SK-N-SH (cell line): ENCODE measurements around the gene NME3. TPM values are rescaled to one million over a fixed set of nuclear protein-coding genes. Genes with fewer than 3 reads are reported as not detected.

Experiments
- CTCF ChIA-PET: fragments of 300-600, 350-600 bp; formaldehyde crosslinking; extraction: SDS; loops from one replicate; lab custom pipeline; 2021; lab: Yijun Ruan, JAX
- POLR2A ChIA-PET: fragments of 350-600 bp; sonication (Branson Sonifier 250); formaldehyde crosslinking; extraction: SDS; loops from one replicate; lab custom pipeline; 2020; ENCODE audit warnings: antibody characterized with exemption, inconsistent platforms; lab: Yijun Ruan, JAX
- DNase-seq: peaks from one replicate; pipeline ENCODE4 v3.0.0; 2012
- H2AFZ ChIP-seq: fragments of 200-600 bp; sonication (generic); 2 replicates; pipeline ENCODE4 v1.8.1; 2016; ENCODE audit warnings: antibody characterized with exemption, mild to moderate bottlenecking, low read depth
- H3F3A ChIP-seq: fragments of 200-600 bp; sonication (generic); replicated peaks from 2 replicates; pipeline ENCODE3; 2016; ENCODE audit warnings: antibody characterized with exemption, mild to moderate bottlenecking; ENCODE audit not compliant: insufficient read depth
- H3K27ac ChIP-seq, 2 experiments: fragments of 200-500 bp in 1 of 2; fragments of 200-600 bp in 1 of 2; sonication (Bioruptor generic) in 1 of 2; sonication (generic), shearing (Covaris generic) in 1 of 2; 2 replicates each; pipeline versions ENCODE4 v1.5.1 to v1.6.1; 2014 to 2016; ENCODE audit warnings: low read depth in 2 of 2, inconsistent platforms in 1 of 2, low read length in 1 of 2, mild to moderate bottlenecking in 1 of 2, mixed read lengths in 1 of 2
- H3K27me3 ChIP-seq: fragments of 200-600 bp; sonication (generic), shearing (Covaris generic); 2 replicates; pipeline ENCODE4 v1.6.1; 2016; ENCODE audit warnings: mixed run types; ENCODE audit not compliant: insufficient read depth
- H3K36me3 ChIP-seq, 2 experiments: fragments of 200-500 bp in 1 of 2; fragments of 200-600 bp in 1 of 2; sonication (Bioruptor generic) in 1 of 2; sonication (generic) in 1 of 2; replicated peaks in 1 of 2; 2 replicates each; pipeline versions ENCODE3 to v1.5.1; 2014 to 2016; ENCODE audit warnings: low read length in 1 of 2, mild to moderate bottlenecking in 1 of 2; ENCODE audit not compliant: insufficient read depth in 2 of 2, control insufficient read depth in 1 of 2
- H3K4me1 ChIP-seq, 2 experiments: fragments of 200-500 bp in 1 of 2; fragments of 200-600 bp in 1 of 2; sonication (Bioruptor generic) in 1 of 2; sonication (generic), shearing (Covaris generic) in 1 of 2; 2 replicates each; pipeline versions ENCODE4 v1.5.1 to v1.6.1; 2014 to 2016; ENCODE audit warnings: low read depth in 1 of 2, low read length in 1 of 2, mixed run types in 1 of 2; ENCODE audit not compliant: insufficient read depth in 2 of 2, control insufficient read depth in 1 of 2
- H3K4me2 ChIP-seq: fragments of 200-600 bp; sonication (generic), shearing (Covaris generic); 2 replicates; pipeline ENCODE4 v1.6.1; 2017; ENCODE audit warnings: mixed run types
- H3K4me3 ChIP-seq, 2 experiments: fragments of 200-500 bp in 1 of 2; fragments of 200-600 bp in 1 of 2; sonication (Bioruptor generic) in 1 of 2; sonication (generic), shearing (Covaris generic) in 1 of 2; 2 replicates each; pipeline versions ENCODE4 v1.5.1 to v1.8.1; 2014 to 2016; ENCODE audit warnings: low read depth in 2 of 2, inconsistent platforms in 1 of 2, low read length in 1 of 2, mild to moderate bottlenecking in 1 of 2, mixed read lengths in 1 of 2, moderate library complexity in 1 of 2
- H3K79me2 ChIP-seq: fragments of 200-600 bp; sonication (generic); 2 replicates; pipeline ENCODE4 v1.8.1; 2017; ENCODE audit warnings: mild to moderate bottlenecking; ENCODE audit not compliant: insufficient read depth
- H3K9ac ChIP-seq: fragments of 200-600 bp; sonication (generic); 2 replicates; pipeline ENCODE4 v1.6.1; 2017; ENCODE audit warnings: mixed run types
- H3K9me2 ChIP-seq: fragments of 200-600 bp; sonication (generic); 2 replicates; pipeline ENCODE4 v1.6.1; 2017; ENCODE audit warnings: mixed run types
- H3K9me3 ChIP-seq: fragments of 200-600 bp; sonication (generic); 2 replicates; pipeline ENCODE4 v1.6.1; 2017; ENCODE audit warnings: mixed run types, mild to moderate bottlenecking, moderate library complexity
- H4K20me1 ChIP-seq: fragments of 200-600 bp; sonication (generic); 2 replicates; pipeline ENCODE4 v1.6.1; 2017; ENCODE audit warnings: mild to moderate bottlenecking, mixed run types; ENCODE audit not compliant: insufficient read depth
- EP300 ChIP-seq, 2 experiments: IDR thresholded peaks; 2 replicates each; pipeline versions ENCODE4 v1.4.0 to v1.6.1; 2012; ENCODE audit warnings: borderline replicate concordance in 1 of 2, low read depth in 1 of 2, low read length in 1 of 2
- EZH2phosphoT487 ChIP-seq: fragments of 200-600 bp; sonication (generic); IDR thresholded peaks from 2 replicates; pipeline ENCODE4 v1.6.1; 2017; ENCODE audit warnings: low read depth, mixed run types, mild to moderate bottlenecking, antibody characterized with exemption, moderate library complexity, borderline replicate concordance
- FOSL2 ChIP-seq: IDR thresholded peaks from 2 replicates; pipeline ENCODE4 v1.4.0; 2012; ENCODE audit warnings: low read depth, mild to moderate bottlenecking, moderate library complexity, borderline replicate concordance
- FOXM1 ChIP-seq: IDR thresholded peaks from 2 replicates; pipeline ENCODE4 v1.4.0; 2012; ENCODE audit warnings: low read depth, mild to moderate bottlenecking
- GABPA ChIP-seq: IDR thresholded peaks from 2 replicates; pipeline ENCODE4 v1.4.0; 2012; ENCODE audit warnings: low read depth, mild to moderate bottlenecking
- POLR2AphosphoS5 ChIP-seq: IDR thresholded peaks from 2 replicates; pipeline ENCODE4 v1.6.1; 2012; ENCODE audit warnings: low read depth, low read length
- RAD21 ChIP-seq: IDR thresholded peaks from 2 replicates; pipeline ENCODE4 v1.6.1; 2012; ENCODE audit warnings: mild to moderate bottlenecking, low read length
- RXRA ChIP-seq: IDR thresholded peaks from 2 replicates; pipeline ENCODE4 v1.4.0; 2012; ENCODE audit warnings: low read depth, mild to moderate bottlenecking, borderline replicate concordance
- SMC3 ChIP-seq: IDR thresholded peaks from 2 replicates; pipeline ENCODE4 v1.6.1; 2012; ENCODE audit warnings: low read depth, low read length, improper control_type of control experiment
- TCF12 ChIP-seq: IDR thresholded peaks from 2 replicates; pipeline ENCODE4 v1.4.0; 2012
- TEAD4 ChIP-seq: IDR thresholded peaks from 2 replicates; pipeline ENCODE4 v1.4.0; 2012; ENCODE audit warnings: mild to moderate bottlenecking, borderline replicate concordance; ENCODE audit not compliant: insufficient read depth
- YY1 ChIP-seq: IDR thresholded peaks from 2 replicates; pipeline ENCODE4 v1.4.0; 2012; ENCODE audit warnings: low read depth, mild to moderate bottlenecking
- WGBS: methylation state at CpG from one replicate; pipeline ENCODE4 v1.1.6; 2017; ENCODE audit warnings: low lambda C conversion rate; 5-methylcytosine and 5-hydroxymethylcytosine counted together
- polyA plus RNA-seq, 3 experiments: library from polyadenylated mRNA; depleted of rRNA; stranded (reverse); fragments of >200 nt; gene quantifications; 2 replicates each; pipeline ENCODE4 v1.2.3, GENCODE V29; 2012
- TF ChIP-seq, protein P1 (sequence below): IDR thresholded peaks from 2 replicates; pipeline ENCODE4 v1.6.1; 2012; ENCODE audit warnings: mild to moderate bottlenecking, low read depth, low read length, moderate library complexity
- TF ChIP-seq, protein P2 (sequence below): fragments of 150-350 bp; IDR thresholded peaks from 2 replicates; pipeline ENCODE4 v1.6.1; 2016; ENCODE audit warnings: mild to moderate bottlenecking, low read depth, low read length
- TF ChIP-seq, protein P3 (sequence below): fragments of 150-350 bp; IDR thresholded peaks from 2 replicates; pipeline ENCODE4 v1.6.1; 2017; ENCODE audit warnings: antibody characterized with exemption, low read length, low read depth, borderline replicate concordance

NME3 gene
- polyA plus RNA-seq, 1 of the 3 experiments (the other 2 are of a cell fraction), result 77.2 TPM

DNA sequence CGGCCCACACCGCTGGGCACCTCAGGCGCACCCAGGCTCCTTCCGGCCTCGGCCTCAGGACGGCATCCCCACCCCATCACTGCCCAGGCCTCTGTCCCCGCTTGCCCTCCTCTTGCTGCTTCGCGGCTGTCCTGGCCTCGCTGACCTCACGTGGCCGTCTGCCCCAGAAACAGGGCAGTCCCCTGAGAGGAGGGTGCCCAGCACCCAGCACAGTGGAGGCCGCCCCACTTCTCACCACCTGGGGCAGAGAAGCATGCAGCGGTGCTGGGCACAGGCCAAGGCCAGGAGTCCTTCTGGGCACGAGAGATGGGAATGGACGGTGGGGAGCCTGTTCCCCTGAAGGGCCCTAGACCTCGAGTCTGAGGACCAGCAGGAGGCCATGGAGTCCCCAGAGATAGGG, 46.4 kb upstream of the NME3 start (continued):
- no peak for TF ChIP-seq SMC3

DNA sequence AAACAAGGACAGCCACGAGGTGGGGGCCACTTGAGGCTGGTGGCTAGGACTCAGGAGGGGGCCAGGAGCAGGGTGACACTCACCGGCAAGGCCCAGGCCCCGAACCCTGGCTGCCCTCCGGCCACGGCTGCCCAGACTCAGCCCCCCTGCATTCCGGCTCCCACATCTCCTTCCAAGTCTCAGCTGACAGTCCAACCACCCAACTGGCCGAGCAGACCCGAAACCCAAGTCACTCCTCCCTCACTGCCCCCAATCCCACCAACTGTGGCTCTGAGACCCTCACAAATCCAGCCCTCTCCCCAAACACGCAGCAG, 45.9 kb upstream of the NME3 start:
- H3K9me2 ChIP-seq, result no peaks in the 10 kb centered on the region
- no peaks in the 10 kb centered on the region for H3K4me1 ChIP-seq
- H3K4me2 ChIP-seq, result no peak overlapping the region
- no peaks in the 10 kb centered on the region for H3K27me3 ChIP-seq
- CTCF ChIA-PET, result no interaction called here
- H3K4me3 ChIP-seq, result no peak overlapping the region
- H3K9me3 ChIP-seq, result no peaks in the 10 kb centered on the region
- 88% methylated on average over 4 of the region's 9 CpGs for whole genome bisulfite sequencing
- no peaks in the 10 kb centered on the region for H4K20me1 ChIP-seq
- peaks cover 4% of the 10 kb centered on the region; the same call in 1 of the 2 replicates for H3K79me2 ChIP-seq
- POLR2A ChIA-PET, result no interaction called here
- H3K27ac ChIP-seq, result no peak overlapping the region
- H2AFZ ChIP-seq, result no peak overlapping the region
- TF ChIP-seq POLR2AphosphoS5, result no peak
- TF ChIP-seq RAD21, result no peak
- no peak for TF ChIP-seq EP300 (IDR thresholded peaks at IDR 0.05; ENCODE audit: borderline replicate concordance in 1 of 2, low read depth in 1 of 2, low read length in 1 of 2)
- TF ChIP-seq YY1, result no peak
- no peak for TF ChIP-seq RXRA
- TF ChIP-seq TEAD4, result no peak
- TF ChIP-seq, protein P1, sequence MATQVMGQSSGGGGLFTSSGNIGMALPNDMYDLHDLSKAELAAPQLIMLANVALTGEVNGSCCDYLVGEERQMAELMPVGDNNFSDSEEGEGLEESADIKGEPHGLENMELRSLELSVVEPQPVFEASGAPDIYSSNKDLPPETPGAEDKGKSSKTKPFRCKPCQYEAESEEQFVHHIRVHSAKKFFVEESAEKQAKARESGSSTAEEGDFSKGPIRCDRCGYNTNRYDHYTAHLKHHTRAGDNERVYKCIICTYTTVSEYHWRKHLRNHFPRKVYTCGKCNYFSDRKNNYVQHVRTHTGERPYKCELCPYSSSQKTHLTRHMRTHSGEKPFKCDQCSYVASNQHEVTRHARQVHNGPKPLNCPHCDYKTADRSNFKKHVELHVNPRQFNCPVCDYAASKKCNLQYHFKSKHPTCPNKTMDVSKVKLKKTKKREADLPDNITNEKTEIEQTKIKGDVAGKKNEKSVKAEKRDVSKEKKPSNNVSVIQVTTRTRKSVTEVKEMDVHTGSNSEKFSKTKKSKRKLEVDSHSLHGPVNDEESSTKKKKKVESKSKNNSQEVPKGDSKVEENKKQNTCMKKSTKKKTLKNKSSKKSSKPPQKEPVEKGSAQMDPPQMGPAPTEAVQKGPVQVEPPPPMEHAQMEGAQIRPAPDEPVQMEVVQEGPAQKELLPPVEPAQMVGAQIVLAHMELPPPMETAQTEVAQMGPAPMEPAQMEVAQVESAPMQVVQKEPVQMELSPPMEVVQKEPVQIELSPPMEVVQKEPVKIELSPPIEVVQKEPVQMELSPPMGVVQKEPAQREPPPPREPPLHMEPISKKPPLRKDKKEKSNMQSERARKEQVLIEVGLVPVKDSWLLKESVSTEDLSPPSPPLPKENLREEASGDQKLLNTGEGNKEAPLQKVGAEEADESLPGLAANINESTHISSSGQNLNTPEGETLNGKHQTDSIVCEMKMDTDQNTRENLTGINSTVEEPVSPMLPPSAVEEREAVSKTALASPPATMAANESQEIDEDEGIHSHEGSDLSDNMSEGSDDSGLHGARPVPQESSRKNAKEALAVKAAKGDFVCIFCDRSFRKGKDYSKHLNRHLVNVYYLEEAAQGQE, result no peak
- TF ChIP-seq GABPA, result no peak
- TF ChIP-seq EZH2phosphoT487, result no peak
- TF ChIP-seq FOXM1, result no peak
- no peak for TF ChIP-seq TCF12
- TF ChIP-seq, protein P2, sequence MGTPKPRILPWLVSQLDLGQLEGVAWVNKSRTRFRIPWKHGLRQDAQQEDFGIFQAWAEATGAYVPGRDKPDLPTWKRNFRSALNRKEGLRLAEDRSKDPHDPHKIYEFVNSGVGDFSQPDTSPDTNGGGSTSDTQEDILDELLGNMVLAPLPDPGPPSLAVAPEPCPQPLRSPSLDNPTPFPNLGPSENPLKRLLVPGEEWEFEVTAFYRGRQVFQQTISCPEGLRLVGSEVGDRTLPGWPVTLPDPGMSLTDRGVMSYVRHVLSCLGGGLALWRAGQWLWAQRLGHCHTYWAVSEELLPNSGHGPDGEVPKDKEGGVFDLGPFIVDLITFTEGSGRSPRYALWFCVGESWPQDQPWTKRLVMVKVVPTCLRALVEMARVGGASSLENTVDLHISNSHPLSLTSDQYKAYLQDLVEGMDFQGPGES, result no peak
- TF ChIP-seq, protein P3, sequence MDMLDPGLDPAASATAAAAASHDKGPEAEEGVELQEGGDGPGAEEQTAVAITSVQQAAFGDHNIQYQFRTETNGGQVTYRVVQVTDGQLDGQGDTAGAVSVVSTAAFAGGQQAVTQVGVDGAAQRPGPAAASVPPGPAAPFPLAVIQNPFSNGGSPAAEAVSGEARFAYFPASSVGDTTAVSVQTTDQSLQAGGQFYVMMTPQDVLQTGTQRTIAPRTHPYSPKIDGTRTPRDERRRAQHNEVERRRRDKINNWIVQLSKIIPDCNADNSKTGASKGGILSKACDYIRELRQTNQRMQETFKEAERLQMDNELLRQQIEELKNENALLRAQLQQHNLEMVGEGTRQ, result no peak
- TF ChIP-seq FOSL2, result no peak
- no peak for DNase-seq
- peaks cover 7% of the 10 kb centered on the region for H3F3A ChIP-seq
- H3K9ac ChIP-seq, result no peak overlapping the region
- peaks cover 0 to 18% of the 10 kb centered on the region in 2 experiments for H3K36me3 ChIP-seq
